Effector CD4-positive, alpha-beta T cell (primary cell): ENCODE data around the gene MCF2L.
"Not testable (repeated sequence)": the region's sequence is repeated elsewhere in the genome, so short reads cannot be mapped to it uniquely, and the experiment has no call there.

Source experiments
- DNase-seq: peaks from one replicate; pipeline ENCODE4 v3.0.0-alpha.2; 2020

The MCF2L gene

DNA sequence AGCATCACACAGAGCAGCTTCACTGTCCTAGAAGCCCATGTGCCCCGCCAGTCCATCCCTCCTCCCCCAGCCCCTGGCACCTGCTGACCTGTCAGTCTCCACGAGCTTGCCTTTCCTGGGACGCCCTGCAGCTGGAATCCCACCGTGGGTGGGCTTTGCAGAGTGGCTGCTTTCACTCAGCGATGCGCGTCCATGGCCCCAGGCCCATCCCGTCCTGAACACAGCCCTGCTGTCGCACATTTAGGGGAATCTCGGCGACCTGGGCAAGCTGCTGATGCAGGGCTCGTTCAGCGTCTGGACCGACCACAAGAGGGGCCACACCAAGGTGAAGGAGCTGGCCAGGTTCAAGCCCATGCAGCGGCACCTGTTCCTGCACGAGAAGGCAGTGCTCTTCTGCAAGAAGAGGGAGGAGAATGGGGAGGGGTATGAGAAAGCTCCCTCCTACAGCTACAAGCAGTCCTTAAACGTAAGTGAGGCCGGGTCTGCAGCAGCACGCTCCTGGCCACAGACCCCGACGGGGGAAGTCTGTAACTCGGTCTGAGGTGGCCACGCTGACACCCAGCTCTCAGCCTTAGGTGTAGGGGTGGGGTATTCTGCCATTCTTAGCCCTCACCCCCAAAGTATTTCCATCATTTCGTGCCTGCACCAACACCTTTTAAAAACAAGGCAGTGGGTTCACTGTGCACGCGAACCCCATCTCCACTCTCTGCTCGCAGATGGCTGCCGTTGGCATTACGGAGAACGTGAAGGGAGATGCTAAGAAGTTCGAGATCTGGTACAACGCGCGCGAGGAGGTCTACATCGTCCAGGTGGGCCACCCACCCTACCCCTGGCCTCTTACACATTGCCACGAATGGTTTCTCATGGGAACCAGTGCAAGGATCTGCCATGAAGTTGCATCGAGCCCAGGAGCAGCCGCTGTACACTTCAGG, 118.2 kb downstream of the MCF2L start:
- DNase-seq: no peak

DNA sequence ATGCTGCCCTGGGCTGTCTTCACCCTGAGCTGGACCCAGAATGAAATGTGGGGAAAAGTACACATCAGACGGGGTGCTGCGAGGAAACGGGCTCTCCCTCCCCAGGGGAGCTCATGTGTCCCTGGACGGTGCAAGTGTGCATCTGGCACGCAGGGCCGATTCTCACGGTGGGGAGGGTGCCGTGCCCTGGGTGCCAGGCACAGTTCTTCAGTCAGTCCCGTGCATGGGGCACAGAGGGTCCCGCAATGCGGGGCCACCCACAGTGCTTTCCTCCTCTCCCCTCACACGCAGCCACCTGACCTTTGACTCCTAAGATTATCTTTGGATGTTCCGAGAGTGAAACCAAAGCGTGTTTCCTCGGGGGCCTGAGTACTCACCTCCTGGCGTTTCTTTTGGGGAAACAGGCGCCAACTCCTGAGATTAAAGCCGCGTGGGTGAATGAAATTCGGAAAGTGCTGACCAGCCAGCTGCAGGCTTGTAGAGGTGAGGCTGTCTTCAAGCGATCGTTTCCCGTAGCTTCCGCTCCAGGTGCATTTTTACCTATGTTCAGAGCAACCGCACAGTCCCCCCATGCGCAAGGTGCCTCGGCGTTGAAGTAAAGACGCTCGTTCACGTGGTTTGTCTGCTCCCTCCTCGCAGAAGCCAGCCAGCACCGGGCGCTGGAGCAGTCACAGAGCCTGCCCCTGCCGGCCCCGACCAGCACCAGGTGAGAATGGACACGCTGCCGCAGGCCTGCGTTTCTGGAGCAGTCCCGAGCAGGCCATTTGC, 119.1 kb downstream of the MCF2L start:
- no peak for DNase-seq

DNA sequence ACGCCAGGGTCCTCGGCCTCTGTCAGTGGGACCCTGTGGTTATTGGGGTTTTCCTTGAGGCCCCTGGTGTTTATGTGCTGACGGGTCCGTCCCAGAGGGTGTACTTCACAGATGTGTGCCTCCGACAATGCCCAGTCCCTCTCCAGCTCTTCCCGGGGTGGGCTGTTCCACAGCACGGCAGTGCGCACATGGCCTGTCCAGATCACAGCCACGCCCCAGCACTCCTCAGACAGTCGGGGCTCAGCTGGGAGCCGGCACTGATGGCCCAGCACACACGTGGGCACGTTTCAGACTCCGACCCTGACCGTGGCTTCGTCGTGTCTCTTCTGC, 119.6 kb downstream of the MCF2L start:
- DNase-seq: no peak

DNA sequence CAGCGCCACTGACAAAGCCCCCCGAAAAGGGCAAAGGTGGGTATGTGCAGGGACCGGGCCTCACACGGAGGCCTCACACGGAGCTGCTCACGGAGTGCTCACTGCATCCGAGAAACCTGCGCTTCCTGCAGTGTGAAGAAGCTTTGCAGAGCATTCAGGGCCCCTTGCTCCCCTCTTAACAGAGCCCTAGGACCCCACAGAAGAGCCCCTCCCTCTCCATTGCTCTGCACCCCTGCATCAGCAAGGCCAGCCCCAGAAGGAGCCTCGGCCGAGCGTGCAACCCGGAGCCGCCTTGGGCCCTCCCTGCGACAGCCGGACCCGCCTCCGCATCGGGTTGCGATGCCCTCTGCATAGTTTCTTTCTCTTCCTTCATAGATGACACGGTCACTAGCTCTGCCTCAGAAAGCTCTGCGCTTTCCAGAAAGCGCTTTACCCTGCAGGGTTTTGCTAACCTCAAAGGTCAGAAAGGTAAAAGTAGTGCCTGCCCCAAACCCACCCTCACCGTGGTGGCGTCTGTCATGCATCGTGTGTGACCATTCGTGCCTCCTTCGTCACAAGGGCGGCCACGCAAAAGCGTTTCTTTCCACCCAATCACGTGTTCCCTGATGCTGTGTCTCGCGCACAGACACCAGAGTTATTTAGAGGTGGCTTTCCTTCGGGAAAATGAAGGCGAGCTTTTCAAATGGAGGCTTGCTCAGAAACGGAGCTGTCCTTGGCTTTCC, 120.8 kb downstream of the MCF2L start:
- no peak for DNase-seq

DNA sequence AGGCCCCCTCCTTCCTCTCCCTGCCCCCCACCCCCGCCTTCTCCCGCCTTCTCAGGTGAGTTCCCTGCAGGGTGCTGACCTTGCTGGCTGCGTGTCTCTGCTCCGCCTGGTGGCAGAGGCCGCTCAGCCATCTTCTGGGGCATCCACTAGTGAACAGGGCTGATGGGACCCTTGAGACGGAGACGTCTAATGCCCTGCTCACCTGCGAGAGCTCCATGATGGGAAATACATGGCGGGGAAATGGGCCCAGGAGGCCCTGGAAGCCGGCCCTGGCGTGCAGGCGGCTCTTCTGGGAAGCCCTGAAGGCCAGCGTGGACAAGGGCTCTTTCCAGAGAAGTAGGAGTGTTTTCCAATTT, 121.4 kb downstream of the MCF2L start:
- DNase-seq: no peak

DNA sequence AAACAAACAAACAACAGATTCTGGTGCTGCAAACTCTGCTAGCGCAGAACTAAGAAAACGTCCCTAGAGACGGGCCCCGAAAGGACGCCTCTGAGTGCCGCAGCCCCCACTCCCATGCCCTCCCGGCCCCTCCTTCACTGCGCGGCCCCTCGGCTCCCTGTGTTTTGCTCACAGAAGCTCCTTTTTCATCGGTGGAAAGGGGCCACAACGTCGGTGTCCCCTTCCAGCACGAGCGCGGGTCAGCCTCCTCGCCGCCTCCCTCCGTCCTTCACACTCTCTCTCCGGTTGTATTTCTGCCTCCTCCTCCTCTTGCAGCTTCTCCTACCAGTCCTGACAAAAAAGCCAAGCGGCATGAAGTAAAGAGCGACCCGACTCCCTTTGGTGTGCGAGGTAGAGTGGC, 121.8 kb downstream of the MCF2L start:
- DNase-seq: no peak

DNA sequence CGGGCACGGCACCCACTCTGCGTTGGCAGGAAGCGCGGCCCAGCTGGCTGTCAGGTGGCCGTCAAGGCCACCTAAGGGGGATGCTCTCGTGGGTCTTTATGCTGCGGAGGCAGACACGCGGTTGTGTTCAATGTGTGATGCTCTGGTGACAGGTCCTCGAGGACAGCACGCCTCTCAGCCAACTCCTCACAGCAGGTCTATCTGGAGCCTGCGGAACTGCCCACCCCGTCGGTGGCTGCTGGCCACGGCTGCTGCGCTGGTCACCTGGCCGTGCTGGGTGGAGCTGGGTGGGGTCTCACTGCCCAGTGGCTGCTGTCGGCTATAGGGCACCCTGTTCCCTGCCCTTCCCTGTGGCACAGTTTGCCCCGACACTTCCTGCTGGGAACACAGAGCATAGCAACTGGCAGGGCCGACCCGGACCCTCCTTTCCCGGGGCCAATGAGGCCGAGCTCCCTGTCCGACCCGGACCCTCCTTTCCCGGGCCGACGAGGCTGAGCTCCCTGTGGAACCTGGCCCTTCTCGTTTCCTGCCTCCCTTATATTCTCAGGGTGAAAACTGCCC, 122.3 kb downstream of the MCF2L start:
- DNase-seq: no peak

DNA sequence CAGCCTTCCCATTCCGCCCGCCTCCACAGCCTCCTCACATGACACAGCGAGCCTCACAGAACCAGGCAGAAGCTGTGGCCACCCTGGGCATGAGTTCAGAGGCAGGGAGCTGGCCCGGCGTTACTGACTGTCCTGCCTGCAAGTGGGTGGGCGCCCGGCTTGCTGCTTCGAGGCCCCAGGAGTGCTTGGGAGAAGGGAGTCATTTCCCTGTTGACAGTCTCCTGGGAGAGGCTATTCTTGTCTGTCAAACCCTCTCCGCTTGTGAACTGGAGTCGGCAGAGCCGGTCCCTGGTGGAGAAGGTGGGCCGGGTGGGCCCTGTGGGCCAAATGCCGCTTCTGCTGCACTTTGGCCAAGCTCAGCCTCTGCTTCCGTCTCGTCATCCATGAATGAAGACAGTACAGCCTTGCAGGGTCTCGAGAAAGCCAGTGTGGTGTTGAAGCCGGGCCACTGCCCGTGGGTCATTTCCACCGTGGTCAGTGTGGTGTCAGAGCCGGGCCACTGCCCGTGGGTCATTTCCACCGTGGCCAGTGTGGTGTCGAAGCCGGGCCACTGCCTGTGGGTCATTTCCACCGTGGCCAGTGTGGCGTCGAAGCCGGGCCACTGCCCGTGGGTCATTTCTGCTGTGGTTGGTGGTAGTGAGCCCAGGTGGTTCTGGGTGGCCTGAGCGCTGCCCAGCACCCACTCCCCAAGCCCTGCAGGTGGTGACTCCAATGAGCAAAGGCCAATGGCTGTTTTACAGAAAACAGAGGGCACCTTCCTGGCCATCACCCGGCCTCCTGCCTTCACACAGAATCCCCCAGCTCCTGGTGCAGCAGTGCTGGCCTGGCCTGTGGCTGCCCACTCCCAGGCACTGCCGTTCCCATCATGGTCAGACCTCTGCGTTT, 123.1 kb downstream of the MCF2L start:
- no peak for DNase-seq

DNA sequence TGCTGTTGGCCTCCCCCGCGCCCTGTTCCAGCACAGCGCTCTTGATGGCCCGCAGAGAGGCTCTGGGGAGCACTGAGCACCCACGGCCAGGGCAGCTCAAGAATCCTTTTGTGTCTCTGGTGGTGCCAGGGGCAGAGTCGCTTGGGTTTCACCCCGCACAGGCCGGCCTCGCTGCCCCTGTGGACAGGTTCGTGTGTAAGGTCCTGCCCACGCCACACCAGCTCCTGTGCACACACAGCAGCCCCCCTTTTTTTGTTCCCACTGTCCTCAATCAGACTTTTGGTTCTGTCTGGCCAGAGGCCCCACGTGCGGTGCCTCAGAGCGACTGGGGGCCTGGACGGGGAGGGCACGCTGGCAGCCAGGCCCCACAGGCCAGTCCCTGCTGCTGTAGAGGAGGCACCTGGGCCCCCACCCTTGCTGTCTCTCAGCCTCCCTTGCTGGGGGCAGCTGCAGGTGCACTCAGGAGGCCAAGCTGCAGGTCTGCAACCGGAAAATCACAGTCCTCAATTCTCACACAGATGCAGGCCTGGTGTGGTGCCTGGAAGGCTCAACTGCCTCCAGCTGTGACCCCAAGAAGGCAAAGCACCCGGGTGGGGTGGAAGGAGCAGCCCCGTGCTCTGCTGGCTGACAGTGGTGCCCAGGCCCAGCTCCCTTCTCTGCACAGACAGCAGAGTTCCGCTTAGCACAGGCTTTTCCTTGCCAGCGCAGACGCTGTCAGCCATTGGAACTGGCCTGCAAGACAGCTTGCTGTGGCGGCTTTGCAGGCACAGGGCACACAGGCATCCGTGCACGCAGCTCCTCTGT, 124.0 kb downstream of the MCF2L start:
- no peak for DNase-seq

DNA sequence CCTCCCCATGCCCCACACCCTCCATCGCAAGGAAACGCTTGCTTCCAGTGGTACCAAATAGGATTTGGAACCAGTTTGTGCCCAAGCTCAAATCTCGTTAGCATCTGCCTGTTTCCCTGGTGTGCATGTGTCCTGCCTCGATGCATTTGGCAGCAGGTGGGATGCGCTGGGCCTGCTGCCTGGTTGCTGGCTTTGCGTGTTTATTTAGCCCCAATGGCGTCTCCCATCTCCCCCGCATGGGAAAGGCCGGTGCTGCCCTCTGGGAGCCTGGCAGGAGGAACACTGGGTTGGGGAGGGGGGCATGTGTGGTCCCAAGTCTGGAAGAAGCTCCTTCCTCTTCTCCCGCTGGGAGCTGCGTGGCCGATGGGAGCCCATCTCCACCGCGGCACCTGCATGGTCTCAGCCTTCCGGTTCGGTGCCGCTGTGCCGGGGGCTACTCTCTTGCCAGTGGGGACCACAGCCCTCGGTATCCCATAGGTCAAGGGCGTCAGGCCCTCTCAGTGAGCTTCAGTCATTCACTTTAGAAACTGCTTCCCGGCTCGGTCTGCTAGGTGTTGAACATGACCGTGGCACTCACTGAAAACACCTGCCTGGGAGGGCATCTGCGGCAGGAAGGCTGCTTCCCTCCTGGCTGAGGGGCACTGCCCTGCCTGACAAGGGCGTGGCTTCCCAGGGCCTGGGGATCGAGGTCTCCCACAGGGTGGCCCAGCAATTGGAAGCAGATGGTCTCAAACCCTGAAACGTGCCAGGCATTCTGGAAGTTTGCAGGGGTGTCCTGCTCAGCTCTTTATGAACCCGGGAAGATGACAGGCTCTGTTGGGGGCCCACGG, 124.8 kb downstream of the MCF2L start:
- DNase-seq: no peak

DNA sequence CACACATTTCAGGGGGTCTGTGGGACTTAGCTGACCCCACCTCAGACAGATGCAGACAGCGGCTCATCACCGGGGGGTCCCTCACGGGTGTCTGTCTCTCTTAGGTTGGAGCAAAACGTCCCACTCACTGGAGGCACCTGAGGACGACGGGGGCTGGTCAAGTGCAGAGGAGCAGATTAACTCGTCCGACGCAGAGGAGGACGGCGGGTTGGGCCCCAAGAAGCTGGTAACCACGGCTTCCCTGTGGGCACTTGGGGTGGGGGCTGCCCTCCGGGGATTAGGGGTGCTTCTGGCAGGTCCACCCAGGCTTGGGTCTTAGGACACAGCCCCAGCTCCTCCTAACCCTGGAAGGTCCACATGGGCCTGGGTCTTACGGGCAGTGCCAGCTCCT, 125.4 kb downstream of the MCF2L start:
- DNase-seq: no peak

DNA sequence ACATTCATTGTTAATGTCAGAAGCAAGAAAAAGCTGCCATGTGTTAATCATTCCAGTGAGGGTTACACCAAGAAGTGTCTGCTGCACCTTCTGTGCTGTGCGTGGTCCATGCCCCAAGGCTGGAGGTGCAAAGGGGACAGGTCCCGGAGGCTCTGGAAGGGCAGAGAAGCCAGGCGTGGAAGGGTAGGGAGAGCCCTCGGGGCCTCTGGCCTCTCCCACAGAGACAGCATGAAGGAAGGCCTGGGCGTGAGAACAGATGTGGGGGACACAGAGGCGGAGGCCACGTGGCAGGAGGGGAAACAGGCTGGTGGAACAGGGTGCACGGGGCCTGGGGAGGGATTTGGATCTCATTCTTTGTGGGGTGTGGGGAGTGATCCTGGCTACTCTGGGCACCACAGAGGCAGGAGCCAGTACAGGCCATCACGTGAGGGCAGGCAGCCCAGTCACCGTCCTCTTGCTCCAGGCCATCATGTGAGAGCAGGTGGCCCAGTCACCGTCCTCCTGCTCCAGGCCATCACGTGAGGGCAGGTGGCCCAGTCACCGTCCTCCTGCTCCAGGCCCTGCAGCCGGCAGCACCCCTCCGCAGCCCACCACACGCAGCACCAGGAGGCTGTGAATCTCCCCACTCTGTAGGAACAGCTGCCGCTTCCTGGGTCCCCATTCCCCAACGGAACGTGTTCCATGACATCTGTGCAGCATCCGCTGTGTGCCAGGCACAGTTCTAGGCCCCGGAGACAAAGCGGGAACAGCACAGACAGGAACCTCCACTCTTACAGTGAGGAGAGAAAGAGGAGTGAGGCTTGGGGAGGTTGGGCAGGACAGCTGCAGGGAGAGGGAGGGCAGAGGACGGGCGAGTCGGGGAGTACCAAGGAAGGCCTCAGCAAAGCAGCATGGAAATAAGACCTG, 126.4 kb downstream of the MCF2L start:
- no peak for DNase-seq

DNA sequence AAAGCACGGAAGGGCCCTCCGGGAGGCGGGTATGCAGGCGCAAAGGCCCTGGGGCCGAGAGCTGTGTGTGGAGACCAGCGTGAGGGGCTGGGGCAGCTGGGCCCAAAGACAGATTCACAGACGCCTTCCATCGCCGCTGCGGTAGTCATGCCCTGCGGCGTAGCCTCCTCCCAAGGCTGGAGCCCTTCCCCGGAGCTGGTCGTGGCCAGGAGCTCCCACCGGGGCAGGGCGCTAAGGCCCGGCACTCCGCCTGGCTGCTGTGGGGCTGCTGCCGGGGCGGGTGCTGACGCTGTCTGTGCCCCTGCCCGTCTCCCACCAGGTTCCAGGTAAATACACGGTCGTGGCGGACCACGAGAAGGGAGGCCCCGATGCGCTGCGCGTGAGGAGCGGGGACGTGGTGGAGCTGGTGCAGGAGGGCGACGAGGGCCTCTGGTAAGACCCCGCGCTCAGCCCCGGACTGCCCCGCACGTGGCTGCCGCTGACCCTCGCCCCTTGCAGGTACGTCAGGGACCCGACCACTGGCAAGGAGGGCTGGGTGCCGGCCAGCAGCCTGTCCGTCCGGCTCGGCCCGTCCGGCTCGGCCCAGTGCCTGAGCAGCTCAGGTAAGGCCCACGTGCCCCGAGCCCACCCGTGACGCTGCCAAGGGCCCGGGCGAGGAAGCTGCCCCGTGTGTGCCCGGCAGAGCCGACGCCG, 127.2 kb downstream of the MCF2L start:
- DNase-seq: no peak

DNA sequence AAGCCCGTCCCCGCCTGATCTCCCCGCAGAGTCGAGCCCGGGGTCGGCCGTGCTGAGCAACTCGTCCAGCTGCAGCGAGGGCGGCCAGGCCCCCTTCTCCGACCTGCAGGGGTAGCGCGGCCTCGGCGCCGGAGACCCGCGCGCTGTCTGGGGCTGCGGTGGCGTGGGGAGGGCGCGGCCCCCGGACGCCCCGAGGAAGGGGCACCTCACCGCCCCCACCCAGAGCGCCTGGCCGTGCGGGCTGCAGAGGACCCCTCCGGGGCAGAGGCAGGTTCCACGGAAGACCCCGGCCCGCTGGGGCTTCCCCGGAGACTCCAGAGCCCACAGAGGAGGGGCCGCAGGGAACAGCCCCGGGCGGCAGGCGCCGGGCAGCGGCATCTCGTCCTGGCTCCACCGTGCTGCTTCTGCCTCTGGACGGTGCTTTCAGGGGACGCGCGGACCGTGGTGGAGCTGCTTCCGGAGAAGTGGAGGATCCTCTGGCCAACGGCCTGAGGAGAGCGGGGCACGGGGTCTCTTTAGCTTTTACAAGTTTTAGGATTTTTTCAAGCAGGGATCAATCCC, 127.8 kb downstream of the MCF2L start:
- no peak for DNase-seq

DNA sequence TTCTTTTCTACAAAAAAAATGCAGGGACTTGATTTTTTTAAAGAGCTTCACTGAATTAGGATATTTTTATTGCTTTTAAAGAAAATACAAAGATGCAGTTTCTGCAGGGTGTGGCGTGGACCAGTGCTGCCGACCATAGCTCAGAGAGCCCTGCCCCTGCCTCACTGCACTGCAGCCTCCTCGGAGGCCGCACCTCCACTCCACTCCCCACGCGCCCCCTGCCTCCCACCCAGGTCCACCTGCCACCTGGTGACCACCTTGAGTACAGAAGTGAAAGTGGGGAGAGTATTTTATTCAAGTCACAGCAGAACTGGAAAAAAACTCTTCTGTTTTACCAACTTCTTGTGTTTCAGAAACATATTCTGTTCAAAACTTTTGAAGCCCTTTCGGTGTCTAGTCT, 128.6 kb downstream of the MCF2L start:
- no peak for DNase-seq

DNA sequence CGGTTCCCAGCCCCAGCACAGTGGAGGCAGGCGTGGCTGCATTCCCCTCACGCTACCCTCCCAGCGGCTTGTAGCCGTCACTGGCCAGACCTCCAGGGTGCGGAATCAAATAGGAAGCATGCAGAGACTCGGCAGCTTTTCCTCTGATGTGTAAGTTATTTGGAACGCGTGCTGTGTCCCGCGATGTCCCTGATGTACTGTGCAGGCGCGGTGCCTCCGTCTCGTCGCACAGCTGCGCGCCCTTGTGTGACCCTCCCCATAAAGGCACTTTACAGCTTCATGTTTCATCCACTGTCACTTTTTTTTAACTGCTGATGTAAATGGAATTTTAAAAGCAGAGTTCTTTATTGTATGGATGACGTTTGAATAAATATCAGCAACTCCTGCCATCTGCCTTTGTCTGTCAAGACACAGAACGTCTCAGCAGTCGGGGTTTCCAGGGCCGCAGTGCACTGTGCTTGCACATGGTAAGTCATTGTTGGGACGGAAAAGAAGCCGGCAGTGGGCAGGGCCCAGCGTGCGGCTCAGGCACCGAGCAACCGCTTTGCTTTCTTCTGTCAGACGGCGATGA, 129.2 kb downstream of the MCF2L start:
- DNase-seq: no peak

DNA sequence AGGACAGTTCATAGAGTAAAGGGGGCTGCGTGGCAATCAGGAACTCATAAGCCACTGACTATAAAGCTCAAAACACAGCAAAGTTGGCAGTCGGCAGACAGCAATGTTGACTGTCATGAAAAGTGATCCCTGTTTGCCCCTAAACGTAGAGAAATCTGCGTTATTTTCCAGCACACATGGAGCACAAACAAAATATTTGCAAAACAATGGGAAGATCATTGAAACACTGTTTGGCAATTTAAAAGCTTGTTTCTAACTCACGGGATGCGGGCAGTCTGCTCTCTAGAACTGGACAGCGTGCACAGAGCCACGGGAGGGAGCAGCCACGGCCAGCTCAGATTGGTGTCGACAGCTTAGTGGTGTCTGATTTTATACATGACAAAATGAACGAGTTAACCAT, 130.1 kb downstream of the MCF2L start:
- no peak for DNase-seq

DNA sequence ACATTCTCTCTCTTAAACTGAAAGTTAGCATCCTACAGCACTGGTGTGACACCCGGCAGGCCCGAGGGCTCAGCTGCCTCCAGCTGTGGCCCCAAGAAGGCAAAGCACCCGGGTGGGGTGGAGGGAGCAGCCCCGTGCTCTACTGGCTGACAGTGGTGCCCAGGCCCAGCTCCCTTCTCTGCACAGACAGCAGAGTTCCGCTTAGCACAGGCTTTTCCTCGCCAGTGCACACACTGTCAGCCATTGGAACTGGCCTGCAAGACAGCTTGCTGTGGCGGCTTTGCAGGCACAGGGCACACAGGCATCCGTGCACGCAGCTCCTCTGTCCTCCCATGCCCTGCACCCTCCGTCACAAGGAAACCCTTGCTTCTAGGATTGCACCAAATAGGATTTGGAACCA, 133.3 kb downstream of the MCF2L start:
- DNase-seq: not testable (repeated sequence)
